ENCODE results near the gene SAFB2. TPM values are rescaled to one million over a fixed set of nuclear protein-coding genes. Genes with fewer than 3 reads are reported as not detected.

SAFB2 gene
- total RNA-seq, 1 experiment from 2014 or later: 86.9 TPM

GRCh38 chr19:5537870-5538269 is 84.7 kb downstream of the SAFB2 start:
- peaks cover 19 to 26% of the 10 kb centered on the region in 2 experiments for H3K4me1 ChIP-seq (ENCODE audit: control insufficient read depth in 1 of 2, insufficient read depth in 2 of 2, low read length in 2 of 2)
- peak overlapping the region; percentile 80 for H3K27ac ChIP-seq (ENCODE audit: low read depth, low read length)
- ATAC-seq (peak; percentile 15; the same call in 1 of the 2 replicates), DNase-seq (ENCODE audit: low read depth, low spot score) (no peak)
- H2AFZ ChIP-seq (ENCODE audit: low read depth, low read length, poor library complexity, severe bottlenecking): no peak overlapping the region
- no peaks in the 10 kb centered on the region for H3K79me2 ChIP-seq (ENCODE audit: insufficient read depth, low read length)
- peak overlapping the region; percentile 71; the same call in 1 of the 2 replicates for H3K9ac ChIP-seq (ENCODE audit: low read length)
- RAD21 ChIA-PET (ENCODE audit: low non-redundant PET in 1 of 2, low total read pairs in 2 of 2, uncharacterized antibody in 2 of 2, unreplicated experiment in 2 of 2): no interaction called here
- POLR2A ChIA-PET: no interaction called here
- H3K36me3 ChIP-seq (ENCODE audit: control insufficient read depth in 1 of 2, insufficient read depth in 2 of 2, low read length in 2 of 2): no peaks in the 10 kb centered on the region
- H3K9me2 ChIP-seq (ENCODE audit: insufficient read depth): no peaks in the 10 kb centered on the region
- peak overlapping the region; percentile 99 for H3K4me2 ChIP-seq (ENCODE audit: low read length)
- intact Hi-C loops (cut with micrococcal nuclease): loop anchor here (10.0 kb wide), 1 partner anchor 163 kb away; no protein-coding TSS in a partner anchor
- TF ChIP-seq ZNF274 (IDR thresholded peaks at IDR 0.05; ENCODE audit: low read depth, low read length) (no peak), EGR1 (IDR thresholded peaks at IDR 0.05; ENCODE audit: low read depth) (no peak), SIN3A (IDR thresholded peaks at IDR 0.05; ENCODE audit: low read depth) (no peak), ZBTB33 (IDR thresholded peaks at IDR 0.05; ENCODE audit: extremely low read depth, insufficient replicate concordance, low read length) (no peak), CBX3 (IDR thresholded peaks at IDR 0.05; ENCODE audit: low read depth) (no peak), SP1 (IDR thresholded peaks at IDR 0.05; ENCODE audit: low read depth) (no peak), TCF7L2 (IDR thresholded peaks at IDR 0.05; ENCODE audit: borderline replicate concordance, extremely low read depth, insufficient read depth, insufficient read length) (no peak), POLR2AphosphoS5 (IDR thresholded peaks at IDR 0.05; ENCODE audit: low read depth, low read length) (no peak), EZH2phosphoT487 (IDR thresholded peaks at IDR 0.05; ENCODE audit: borderline replicate concordance) (no peak), EZH2 (IDR thresholded peaks at IDR 0.05) (no peak), JUND (IDR thresholded peaks at IDR 0.05) (no peak), FOSL1 (IDR thresholded peaks at IDR 0.05; ENCODE audit: low read depth) (no peak), ATF3 (IDR thresholded peaks at IDR 0.05) (no peak), SRF (IDR thresholded peaks at IDR 0.05; ENCODE audit: low read depth) (no peak), MAX (IDR thresholded peaks at IDR 0.05) (no peak), REST (IDR thresholded peaks at IDR 0.05; ENCODE audit: low read depth) (no peak)
- peaks cover 0 to 27% of the 10 kb centered on the region in 2 experiments; a peak in 2 of 4 replicates for H3K9me3 ChIP-seq (ENCODE audit: control insufficient read depth in 1 of 2, insufficient read depth in 1 of 2, low read depth in 1 of 2, low read length in 2 of 2)
- H3K27me3 ChIP-seq (ENCODE audit: insufficient read depth, low read length): no peaks in the 10 kb centered on the region
- no TSS peak for BruUV-seq (replicated peaks)
- H4K20me1 ChIP-seq (ENCODE audit: insufficient read depth): no peaks in the 10 kb centered on the region
- CTCF ChIA-PET: interaction anchor here (1.3 kb wide), 1 partner anchor 10 kb away, joined by 5 read pairs; no protein-coding TSS in a partner anchor
- no peak overlapping the region for H3K4me3 ChIP-seq (replicated peaks in 1 of 2; ENCODE audit: low read depth in 1 of 2, low read length in 2 of 2)
